Breast epithelium (tissue), 3 donors: ENCODE data around the gene SHANK3.

Source experiments
- POLR2A ChIP-seq: fragments of 450-650 bp; IDR thresholded peaks from one replicate; pipeline ENCODE4 v1.6.1; 2016; ENCODE audit warnings: antibody characterized with exemption, mild to moderate bottlenecking, moderate library complexity
- TF ChIP-seq, protein P1 (sequence below), 3 donors: fragments of 450-650 bp; IDR thresholded peaks; one replicate each; pipeline ENCODE4 v1.5.1; 2016 to 2017; ENCODE audit warnings: antibody characterized with exemption in 3 of 3, mild to moderate bottlenecking in 3 of 3, moderate library complexity in 3 of 3

DNA sequence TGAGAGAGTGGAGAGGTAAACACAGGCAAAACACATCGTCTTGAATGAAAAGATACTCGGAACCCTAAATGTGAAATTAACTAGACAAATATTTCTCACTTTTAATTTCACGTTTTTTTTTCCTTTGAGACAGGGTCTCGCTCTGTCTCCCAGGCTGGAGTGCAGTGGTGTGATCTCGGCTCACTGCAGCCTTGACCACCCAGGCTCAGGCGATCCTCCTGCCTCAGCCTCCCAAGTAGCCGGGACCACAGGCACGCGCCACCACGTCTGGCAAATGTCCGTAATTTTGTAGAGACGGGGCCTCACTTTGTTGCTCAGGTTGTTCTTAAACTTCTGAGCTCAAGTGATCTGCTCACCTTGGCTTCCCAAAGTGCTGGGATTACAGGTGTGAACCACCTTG, 7.4 kb upstream of the SHANK3 start:
- TF ChIP-seq, protein P1, sequence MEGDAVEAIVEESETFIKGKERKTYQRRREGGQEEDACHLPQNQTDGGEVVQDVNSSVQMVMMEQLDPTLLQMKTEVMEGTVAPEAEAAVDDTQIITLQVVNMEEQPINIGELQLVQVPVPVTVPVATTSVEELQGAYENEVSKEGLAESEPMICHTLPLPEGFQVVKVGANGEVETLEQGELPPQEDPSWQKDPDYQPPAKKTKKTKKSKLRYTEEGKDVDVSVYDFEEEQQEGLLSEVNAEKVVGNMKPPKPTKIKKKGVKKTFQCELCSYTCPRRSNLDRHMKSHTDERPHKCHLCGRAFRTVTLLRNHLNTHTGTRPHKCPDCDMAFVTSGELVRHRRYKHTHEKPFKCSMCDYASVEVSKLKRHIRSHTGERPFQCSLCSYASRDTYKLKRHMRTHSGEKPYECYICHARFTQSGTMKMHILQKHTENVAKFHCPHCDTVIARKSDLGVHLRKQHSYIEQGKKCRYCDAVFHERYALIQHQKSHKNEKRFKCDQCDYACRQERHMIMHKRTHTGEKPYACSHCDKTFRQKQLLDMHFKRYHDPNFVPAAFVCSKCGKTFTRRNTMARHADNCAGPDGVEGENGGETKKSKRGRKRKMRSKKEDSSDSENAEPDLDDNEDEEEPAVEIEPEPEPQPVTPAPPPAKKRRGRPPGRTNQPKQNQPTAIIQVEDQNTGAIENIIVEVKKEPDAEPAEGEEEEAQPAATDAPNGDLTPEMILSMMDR (IDR thresholded peaks at IDR 0.05): no peak
- no peak for TF ChIP-seq POLR2A
